HepG2 (cell line): Measurements from ENCODE around the gene DGCR2. TPM values are rescaled to one million over a fixed set of nuclear protein-coding genes. Genes with fewer than 3 reads are reported as not detected.

Experiments used
- EZH2 ChIP-seq: conservative IDR thresholded peaks from 2 replicates; pipeline ENCODE4 v1.6.1; 2012; ENCODE audit warnings: mild to moderate bottlenecking, low read depth, low read length, moderate library complexity
- HHEX ChIP-seq: IDR thresholded peaks from 2 replicates; pipeline ENCODE4 v1.6.1; 2016; ENCODE audit warnings: control low read depth
- KAT7 ChIP-seq: IDR thresholded peaks from 2 replicates; pipeline ENCODE4 v1.6.1; 2018; ENCODE audit warnings: borderline replicate concordance, missing compliant biosample characterization
- KDM6A ChIP-seq: IDR thresholded peaks from 2 replicates; pipeline ENCODE4 v1.6.1; 2016; ENCODE audit warnings: low read depth
- MAF1 ChIP-seq: sonication (generic); formaldehyde crosslinking; IDR thresholded peaks from 2 replicates; pipeline ENCODE4 v1.5.0; 2020; ENCODE audit warnings: missing genetic modification reagents, borderline replicate concordance
- PLRG1 ChIP-seq: fragments of 450-650 bp; conservative IDR thresholded peaks from 2 replicates; pipeline ENCODE4 v1.6.1; 2016
- RARA ChIP-seq: IDR thresholded peaks from 2 replicates; pipeline ENCODE4 v1.6.1; 2016; ENCODE audit warnings: missing genetic modification reagents, missing compliant biosample characterization
- TAF1 ChIP-seq: sonication (generic); formaldehyde crosslinking; IDR thresholded peaks from 2 replicates; pipeline ENCODE4 v1.4.0; 2020; ENCODE audit warnings: missing genetic modification reagents
- TARDBP ChIP-seq: sonication (generic); formaldehyde crosslinking; IDR thresholded peaks from 2 replicates; pipeline ENCODE4 v1.8.0; 2022; ENCODE audit warnings: mild to moderate bottlenecking, missing genetic modification reagents
- ZFP36L2 ChIP-seq: sonication (generic); formaldehyde crosslinking; IDR thresholded peaks from 2 replicates; pipeline ENCODE4 v1.4.0; 2020; ENCODE audit warnings: missing genetic modification reagents
- ZNF124 ChIP-seq: sonication (generic); formaldehyde crosslinking; IDR thresholded peaks from 2 replicates; pipeline ENCODE4 v1.4.0; 2020; ENCODE audit warnings: missing genetic modification reagents
- ZNF331 ChIP-seq: sonication (generic); formaldehyde crosslinking; IDR thresholded peaks from 2 replicates; pipeline ENCODE4 v1.4.0; 2020; ENCODE audit warnings: missing genetic modification reagents
- ZNF33B ChIP-seq: sonication (generic); formaldehyde crosslinking; IDR thresholded peaks from 2 replicates; pipeline ENCODE4 v1.5.1; 2020; ENCODE audit warnings: mild to moderate bottlenecking, missing genetic modification reagents
- ZNF430 ChIP-seq: sonication (generic); formaldehyde crosslinking; IDR thresholded peaks from 2 replicates; pipeline ENCODE4 v1.9.0; 2021; ENCODE audit warnings: mild to moderate bottlenecking, missing genetic modification reagents
- ZNF614 ChIP-seq: IDR thresholded peaks from 2 replicates; pipeline ENCODE4 v1.6.1; 2018; ENCODE audit warnings: missing biosample characterization, missing genetic modification reagents, inconsistent platforms, borderline replicate concordance
- ZNF747 ChIP-seq: sonication (generic); formaldehyde crosslinking; IDR thresholded peaks from 2 replicates; pipeline ENCODE4 v1.8.1; 2023; ENCODE audit warnings: missing genetic modification reagents, mild to moderate bottlenecking, borderline replicate concordance
- ZNF816 ChIP-seq: sonication (generic); formaldehyde crosslinking; IDR thresholded peaks from 2 replicates; pipeline ENCODE4 v1.8.0; 2022; ENCODE audit warnings: missing genetic modification reagents, mild to moderate bottlenecking, borderline replicate concordance
- ZNF879 ChIP-seq: sonication (generic); formaldehyde crosslinking; IDR thresholded peaks from 2 replicates; pipeline ENCODE4 v1.8.1; 2023; ENCODE audit warnings: missing genetic modification reagents
- polyA plus RNA-seq, 8 experiments: library from polyadenylated mRNA; depleted of rRNA in 3 of 8; stranded (reverse) in 7 of 8; unstranded in 1 of 8; fragments of >200 nt; fragmentation: Illumina TruSeq in 4 of 8; extraction: Trizol in 4 of 8; gene quantifications; 2 replicates each; pipeline versions ENCODE4 v1.2.1 to v1.2.3, GENCODE V29; 2011 to 2016; ENCODE audit warnings: low read depth in 4 of 8, missing spikeins in 1 of 8, mixed read lengths in 1 of 8; ENCODE audit not compliant: insufficient read depth in 1 of 8
- total RNA-seq, 5 experiments: library from RNA; depleted of rRNA; stranded (reverse); fragments of >200 nt; fragmentation: Illumina TruSeq; extraction: Trizol; gene quantifications; 2 replicates each; pipeline ENCODE4 v1.2.3, GENCODE V29; 2016; ENCODE audit warnings: low read depth in 1 of 5
- TF ChIP-seq, protein P1 (sequence below): sonication (generic); formaldehyde crosslinking; IDR thresholded peaks from 2 replicates; pipeline ENCODE4 v1.4.0; 2020; ENCODE audit warnings: mild to moderate bottlenecking, missing genetic modification reagents
- TF ChIP-seq, protein P2 (sequence below): sonication (generic); formaldehyde crosslinking; IDR thresholded peaks from 2 replicates; pipeline ENCODE4 v1.5.0; 2020; ENCODE audit warnings: mild to moderate bottlenecking, missing genetic modification reagents
- TF ChIP-seq, protein P3 (sequence below): sonication (generic); formaldehyde crosslinking; IDR thresholded peaks from 2 replicates; pipeline ENCODE4 v1.5.1; 2020; ENCODE audit warnings: missing genetic modification reagents, mild to moderate bottlenecking, borderline replicate concordance
- TF ChIP-seq, protein P4 (sequence below): sonication (generic); formaldehyde crosslinking; IDR thresholded peaks from 2 replicates; pipeline ENCODE4 v1.4.0; 2020; ENCODE audit warnings: mild to moderate bottlenecking, missing genetic modification reagents

DGCR2 gene
- total and polyA plus RNA-seq, 2 of the 13 experiments (the other 11 are each of a cell fraction or from before 2014, with no cell fraction given), result 23.1 to 35.3 TPM

DNA sequence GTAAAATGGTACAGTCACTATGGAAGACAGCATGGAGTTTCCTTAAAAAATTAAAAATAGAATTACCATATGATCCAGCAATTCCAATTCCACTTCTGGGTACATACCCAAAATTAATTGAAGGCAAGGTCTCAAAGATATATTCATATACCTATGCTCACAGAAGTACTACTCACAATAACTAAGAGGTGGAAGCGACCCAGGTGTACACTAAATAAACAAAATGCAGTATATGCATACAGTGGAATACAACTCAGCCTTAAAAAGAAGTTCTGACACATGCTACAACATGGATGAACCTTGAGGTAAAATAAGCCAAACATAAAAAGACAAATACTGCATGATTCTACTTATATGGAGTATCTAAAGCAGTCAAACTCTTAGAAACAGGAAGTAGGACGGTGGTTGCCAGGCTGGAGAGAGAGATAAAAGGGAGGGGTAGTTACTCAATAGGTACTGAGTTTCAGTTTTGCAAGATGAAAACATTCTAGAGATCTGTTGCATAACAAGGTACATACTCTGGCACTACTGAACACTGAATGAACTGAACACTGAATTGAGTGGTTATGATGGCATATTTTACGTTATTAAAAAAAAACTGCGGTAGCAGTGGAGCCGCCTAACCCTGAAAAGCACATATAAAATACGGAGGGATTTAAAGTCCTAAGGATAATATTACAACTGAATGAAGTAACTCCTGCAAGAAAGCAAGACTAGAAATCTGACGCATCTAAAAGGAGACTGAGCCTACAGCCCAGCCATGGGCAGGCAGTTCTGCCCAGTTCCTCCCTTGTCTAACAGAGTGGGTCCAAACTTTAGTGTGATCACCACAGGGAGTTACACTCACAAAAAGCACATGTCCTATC lies 12.8 kb downstream of the DGCR2 start (continued):
- TF ChIP-seq, protein P1, sequence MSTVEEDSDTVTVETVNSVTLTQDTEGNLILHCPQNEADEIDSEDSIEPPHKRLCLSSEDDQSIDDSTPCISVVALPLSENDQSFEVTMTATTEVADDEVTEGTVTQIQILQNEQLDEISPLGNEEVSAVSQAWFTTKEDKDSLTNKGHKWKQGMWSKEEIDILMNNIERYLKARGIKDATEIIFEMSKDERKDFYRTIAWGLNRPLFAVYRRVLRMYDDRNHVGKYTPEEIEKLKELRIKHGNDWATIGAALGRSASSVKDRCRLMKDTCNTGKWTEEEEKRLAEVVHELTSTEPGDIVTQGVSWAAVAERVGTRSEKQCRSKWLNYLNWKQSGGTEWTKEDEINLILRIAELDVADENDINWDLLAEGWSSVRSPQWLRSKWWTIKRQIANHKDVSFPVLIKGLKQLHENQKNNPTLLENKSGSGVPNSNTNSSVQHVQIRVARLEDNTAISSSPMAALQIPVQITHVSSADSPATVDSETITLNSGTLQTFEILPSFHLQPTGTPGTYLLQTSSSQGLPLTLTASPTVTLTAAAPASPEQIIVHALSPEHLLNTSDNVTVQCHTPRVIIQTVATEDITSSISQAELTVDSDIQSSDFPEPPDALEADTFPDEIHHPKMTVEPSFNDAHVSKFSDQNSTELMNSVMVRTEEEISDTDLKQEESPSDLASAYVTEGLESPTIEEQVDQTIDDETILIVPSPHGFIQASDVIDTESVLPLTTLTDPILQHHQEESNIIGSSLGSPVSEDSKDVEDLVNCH (CRISPR knock-in tag), result no peak
- TF ChIP-seq TAF1 (CRISPR knock-in tag) (no peak), HHEX (no peak), KDM6A (no peak), ZNF747 (CRISPR knock-in tag) (no peak), ZNF331 (CRISPR knock-in tag) (peak; percentile 81), MAF1 (CRISPR knock-in tag) (no peak), ZNF879 (CRISPR knock-in tag) (no peak), RARA (peak; percentile 77; the same call in 1 of the 2 replicates), ZNF614 (CRISPR knock-in tag) (peak; percentile 65; the same call in 1 of the 2 replicates), PLRG1 (no peak), ZNF124 (CRISPR knock-in tag) (0 out of 2 replicates have a peak, but pooled peaks have one; percentile 44), ZFP36L2 (no peak), ZNF33B (CRISPR knock-in tag) (no peak), ZNF430 (CRISPR knock-in tag) (no peak), EZH2 (no peak), ZNF816 (no peak), TARDBP (CRISPR knock-in tag) (peak; percentile 58; the same call in 1 of the 2 replicates), KAT7 (CRISPR knock-in tag) (0 out of 2 replicates have a peak, but pooled peaks have one; percentile 64)
- TF ChIP-seq, protein P2, sequence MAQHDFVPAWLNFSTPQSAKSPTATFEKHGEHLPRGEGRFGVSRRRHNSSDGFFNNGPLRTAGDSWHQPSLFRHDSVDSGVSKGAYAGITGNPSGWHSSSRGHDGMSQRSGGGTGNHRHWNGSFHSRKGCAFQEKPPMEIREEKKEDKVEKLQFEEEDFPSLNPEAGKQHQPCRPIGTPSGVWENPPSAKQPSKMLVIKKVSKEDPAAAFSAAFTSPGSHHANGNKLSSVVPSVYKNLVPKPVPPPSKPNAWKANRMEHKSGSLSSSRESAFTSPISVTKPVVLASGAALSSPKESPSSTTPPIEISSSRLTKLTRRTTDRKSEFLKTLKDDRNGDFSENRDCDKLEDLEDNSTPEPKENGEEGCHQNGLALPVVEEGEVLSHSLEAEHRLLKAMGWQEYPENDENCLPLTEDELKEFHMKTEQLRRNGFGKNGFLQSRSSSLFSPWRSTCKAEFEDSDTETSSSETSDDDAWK (CRISPR knock-in tag), result no peak
- TF ChIP-seq, protein P3, sequence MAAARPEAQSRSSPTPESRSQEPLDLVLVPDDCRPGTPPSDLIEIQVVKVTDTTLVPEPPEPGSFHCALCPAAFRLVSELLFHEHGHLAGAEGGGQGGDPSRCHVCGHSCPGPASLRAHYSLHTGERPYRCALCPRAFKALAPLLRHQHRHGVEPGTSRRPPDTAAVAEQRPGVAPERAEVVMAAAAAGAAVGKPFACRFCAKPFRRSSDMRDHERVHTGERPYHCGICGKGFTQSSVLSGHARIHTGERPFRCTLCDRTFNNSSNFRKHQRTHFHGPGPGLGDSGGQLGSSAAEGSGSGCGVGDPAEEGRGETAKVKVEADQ (CRISPR knock-in tag), result no peak
- TF ChIP-seq, protein P4, sequence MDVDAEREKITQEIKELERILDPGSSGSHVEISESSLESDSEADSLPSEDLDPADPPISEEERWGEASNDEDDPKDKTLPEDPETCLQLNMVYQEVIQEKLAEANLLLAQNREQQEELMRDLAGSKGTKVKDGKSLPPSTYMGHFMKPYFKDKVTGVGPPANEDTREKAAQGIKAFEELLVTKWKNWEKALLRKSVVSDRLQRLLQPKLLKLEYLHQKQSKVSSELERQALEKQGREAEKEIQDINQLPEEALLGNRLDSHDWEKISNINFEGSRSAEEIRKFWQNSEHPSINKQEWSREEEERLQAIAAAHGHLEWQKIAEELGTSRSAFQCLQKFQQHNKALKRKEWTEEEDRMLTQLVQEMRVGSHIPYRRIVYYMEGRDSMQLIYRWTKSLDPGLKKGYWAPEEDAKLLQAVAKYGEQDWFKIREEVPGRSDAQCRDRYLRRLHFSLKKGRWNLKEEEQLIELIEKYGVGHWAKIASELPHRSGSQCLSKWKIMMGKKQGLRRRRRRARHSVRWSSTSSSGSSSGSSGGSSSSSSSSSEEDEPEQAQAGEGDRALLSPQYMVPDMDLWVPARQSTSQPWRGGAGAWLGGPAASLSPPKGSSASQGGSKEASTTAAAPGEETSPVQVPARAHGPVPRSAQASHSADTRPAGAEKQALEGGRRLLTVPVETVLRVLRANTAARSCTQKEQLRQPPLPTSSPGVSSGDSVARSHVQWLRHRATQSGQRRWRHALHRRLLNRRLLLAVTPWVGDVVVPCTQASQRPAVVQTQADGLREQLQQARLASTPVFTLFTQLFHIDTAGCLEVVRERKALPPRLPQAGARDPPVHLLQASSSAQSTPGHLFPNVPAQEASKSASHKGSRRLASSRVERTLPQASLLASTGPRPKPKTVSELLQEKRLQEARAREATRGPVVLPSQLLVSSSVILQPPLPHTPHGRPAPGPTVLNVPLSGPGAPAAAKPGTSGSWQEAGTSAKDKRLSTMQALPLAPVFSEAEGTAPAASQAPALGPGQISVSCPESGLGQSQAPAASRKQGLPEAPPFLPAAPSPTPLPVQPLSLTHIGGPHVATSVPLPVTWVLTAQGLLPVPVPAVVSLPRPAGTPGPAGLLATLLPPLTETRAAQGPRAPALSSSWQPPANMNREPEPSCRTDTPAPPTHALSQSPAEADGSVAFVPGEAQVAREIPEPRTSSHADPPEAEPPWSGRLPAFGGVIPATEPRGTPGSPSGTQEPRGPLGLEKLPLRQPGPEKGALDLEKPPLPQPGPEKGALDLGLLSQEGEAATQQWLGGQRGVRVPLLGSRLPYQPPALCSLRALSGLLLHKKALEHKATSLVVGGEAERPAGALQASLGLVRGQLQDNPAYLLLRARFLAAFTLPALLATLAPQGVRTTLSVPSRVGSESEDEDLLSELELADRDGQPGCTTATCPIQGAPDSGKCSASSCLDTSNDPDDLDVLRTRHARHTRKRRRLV, result no peak
